Neuronal stem cell (in vitro differentiated cells): ENCODE data around the gene SRM.
A peak's percentile ranks its signal among the peaks of the same experiment; 100 is the strongest.
"Not testable (repeated sequence)": the region's sequence is repeated elsewhere in the genome, so short reads cannot be mapped to it uniquely, and the experiment has no call there.

Experiments used
- DNase-seq: peaks from one replicate; pipeline ENCODE4 v3.0.0-alpha.2; 2013; ENCODE audit warnings: low spot score
- H2AFZ ChIP-seq: one replicate; pipeline ENCODE4 v1.6.1; 2013; ENCODE audit warnings: mild to moderate bottlenecking, low read length, inconsistent platforms
- H2AK5ac ChIP-seq: 2 replicates; pipeline ENCODE4 v1.6.1; 2013; ENCODE audit warnings: low read depth, mild to moderate bottlenecking, inconsistent platforms, low read length, moderate library complexity, mixed read lengths
- H2BK120ac ChIP-seq: 2 replicates; pipeline ENCODE4 v1.6.1; 2013; ENCODE audit warnings: low read depth, mild to moderate bottlenecking, inconsistent platforms, low read length, moderate library complexity, mixed read lengths
- H2BK12ac ChIP-seq: one replicate; pipeline ENCODE4 v1.6.1; 2013; ENCODE audit warnings: low read length, inconsistent platforms
- H2BK15ac ChIP-seq: 2 replicates; pipeline ENCODE4 v1.6.1; 2013; ENCODE audit warnings: mild to moderate bottlenecking, low read length, inconsistent platforms, mixed read lengths
- H2BK5ac ChIP-seq: one replicate; pipeline ENCODE4 v1.6.1; 2013; ENCODE audit warnings: inconsistent platforms, mild to moderate bottlenecking, low read length, moderate library complexity
- H3K14ac ChIP-seq: one replicate; pipeline ENCODE4 v1.6.1; 2013; ENCODE audit warnings: low read length, inconsistent platforms
- H3K18ac ChIP-seq: 2 replicates; pipeline ENCODE4 v1.6.1; 2013; ENCODE audit warnings: low read length, inconsistent platforms
- H3K23ac ChIP-seq: 2 replicates; pipeline ENCODE4 v1.6.1; 2013; ENCODE audit warnings: low read depth, mild to moderate bottlenecking, mixed read lengths, low read length, inconsistent platforms; ENCODE audit not compliant: poor library complexity
- H3K27ac ChIP-seq: replicated peaks from 3 replicates; pipeline ENCODE4 v1.5.1; 2013; ENCODE audit warnings: low read length, inconsistent platforms
- H3K27me3 ChIP-seq, 3 experiments: 2 replicates each; pipeline ENCODE4 v1.6.1; 2013; ENCODE audit warnings: low read length in 3 of 3, mild to moderate bottlenecking in 2 of 3, inconsistent platforms in 1 of 3, low read depth in 1 of 3, mixed read lengths in 1 of 3, moderate library complexity in 1 of 3; ENCODE audit not compliant: control insufficient read depth in 3 of 3, insufficient read depth in 3 of 3
- H3K36me3 ChIP-seq, 2 donors: replicated peaks in 1 of 2; 2 replicates each; pipeline ENCODE4 v1.6.1; 2013; ENCODE audit warnings: low read length in 2 of 2; ENCODE audit not compliant: control insufficient read depth in 2 of 2, insufficient read depth in 2 of 2
- H3K4ac ChIP-seq: 2 replicates; pipeline ENCODE4 v1.6.1; 2013; ENCODE audit warnings: inconsistent platforms, mild to moderate bottlenecking, low read length, moderate library complexity
- H3K4me1 ChIP-seq, 2 donors: 1 replicate in 1 of 2; 2 replicates in 1 of 2; pipeline ENCODE4 v1.6.1; 2013; ENCODE audit warnings: low read length in 2 of 2, low read depth in 1 of 2; ENCODE audit not compliant: control insufficient read depth in 2 of 2, insufficient read depth in 1 of 2
- H3K4me2 ChIP-seq: one replicate; pipeline ENCODE4 v1.6.1; 2013; ENCODE audit warnings: mild to moderate bottlenecking, low read length, inconsistent platforms; ENCODE audit not compliant: insufficient read depth, poor library complexity, severe bottlenecking
- H3K4me3 ChIP-seq, 2 donors: 2 replicates each; pipeline ENCODE4 v1.5.1; 2013; ENCODE audit warnings: low read length in 2 of 2, mild to moderate bottlenecking in 2 of 2, inconsistent platforms in 1 of 2, moderate library complexity in 1 of 2
- H3K79me1 ChIP-seq: one replicate; pipeline ENCODE4 v1.6.1; 2013; ENCODE audit warnings: low read depth, mild to moderate bottlenecking, inconsistent platforms, low read length, moderate library complexity
- H3K9ac ChIP-seq: one replicate; pipeline ENCODE4 v1.6.1; 2013; ENCODE audit warnings: mild to moderate bottlenecking, low read depth, low read length, inconsistent platforms; ENCODE audit not compliant: poor library complexity
- H3K9me3 ChIP-seq, 2 donors: replicated peaks in 1 of 2; 2 replicates each; pipeline versions ENCODE3 to v1.6.1; 2013; ENCODE audit warnings: low read length in 2 of 2, mild to moderate bottlenecking in 2 of 2, inconsistent platforms in 1 of 2, low read depth in 1 of 2, mixed read lengths in 1 of 2, moderate library complexity in 1 of 2; ENCODE audit not compliant: control insufficient read depth in 2 of 2, insufficient read depth in 1 of 2
- H4K8ac ChIP-seq: one replicate; pipeline ENCODE4 v1.6.1; 2013; ENCODE audit warnings: low read depth, mild to moderate bottlenecking, inconsistent platforms, low read length, moderate library complexity
- H4K91ac ChIP-seq: one replicate; pipeline ENCODE4 v1.6.1; 2013; ENCODE audit warnings: low read length, low read depth, mild to moderate bottlenecking, inconsistent platforms; ENCODE audit not compliant: poor library complexity
- WGBS, 2 donors: extraction: QIAGEN DNeasy Blood & Tissue Kit; methylation state at CpG; one replicate each; pipeline ENCODE4 v1.1.7; 2013; ENCODE audit warnings: missing lambda C conversion rate in 2 of 2, mixed read lengths in 1 of 2; ENCODE audit not compliant: insufficient read length in 2 of 2, insufficient replicate concordance in 1 of 2; ENCODE audit errors: extremely low coverage in 2 of 2; 5-methylcytosine and 5-hydroxymethylcytosine counted together

The SRM gene

DNA sequence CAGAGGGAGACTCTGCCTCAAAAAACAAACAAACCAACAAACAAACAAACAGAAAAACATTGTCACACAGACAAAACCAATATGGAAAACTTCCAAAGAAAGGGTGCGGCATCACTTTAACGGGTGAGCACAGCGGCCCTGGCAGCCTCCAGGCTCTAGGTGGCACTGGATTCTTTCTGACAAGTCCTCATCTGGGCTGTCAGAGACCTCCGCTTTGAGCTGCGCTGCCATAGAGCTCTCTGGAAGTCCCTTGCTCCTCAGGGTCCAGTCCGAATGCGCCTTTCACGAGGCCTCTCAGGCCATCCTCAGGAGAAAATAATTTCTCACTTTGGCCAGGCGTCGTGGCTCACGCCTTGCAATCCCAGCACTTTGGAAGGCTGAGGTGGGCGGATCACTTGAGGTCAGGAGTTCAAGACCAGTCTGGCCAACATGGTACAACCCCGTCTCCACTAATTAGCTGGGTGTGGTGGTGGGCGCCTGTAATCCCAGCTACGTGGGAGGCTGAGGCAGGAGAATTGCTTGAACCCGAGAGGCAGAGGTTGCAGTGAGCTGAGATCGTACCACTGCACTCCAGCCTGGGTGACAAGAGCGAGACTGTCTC is 4.2 kb upstream of the SRM start:
- not testable (repeated sequence) for H3K4ac ChIP-seq, H3K18ac ChIP-seq, DNase-seq, H3K9me3 ChIP-seq, H2BK12ac ChIP-seq, H3K4me2 ChIP-seq, H3K27ac ChIP-seq, H2BK120ac ChIP-seq, H3K27me3 ChIP-seq, H3K4me3 ChIP-seq, H4K91ac ChIP-seq, H3K14ac ChIP-seq, H2AFZ ChIP-seq, H4K8ac ChIP-seq, H3K23ac ChIP-seq, H2BK15ac ChIP-seq, H2BK5ac ChIP-seq, H3K79me1 ChIP-seq, H3K4me1 ChIP-seq, H2AK5ac ChIP-seq
- no CpG with 5 or more reads among the region's 18 CpGs for WGBS, 2 donors
- peaks cover 25 to 61% of the 10 kb centered on the region in 2 donors for H3K36me3 ChIP-seq
- H3K9ac ChIP-seq, result peak overlapping the region; percentile 12

DNA sequence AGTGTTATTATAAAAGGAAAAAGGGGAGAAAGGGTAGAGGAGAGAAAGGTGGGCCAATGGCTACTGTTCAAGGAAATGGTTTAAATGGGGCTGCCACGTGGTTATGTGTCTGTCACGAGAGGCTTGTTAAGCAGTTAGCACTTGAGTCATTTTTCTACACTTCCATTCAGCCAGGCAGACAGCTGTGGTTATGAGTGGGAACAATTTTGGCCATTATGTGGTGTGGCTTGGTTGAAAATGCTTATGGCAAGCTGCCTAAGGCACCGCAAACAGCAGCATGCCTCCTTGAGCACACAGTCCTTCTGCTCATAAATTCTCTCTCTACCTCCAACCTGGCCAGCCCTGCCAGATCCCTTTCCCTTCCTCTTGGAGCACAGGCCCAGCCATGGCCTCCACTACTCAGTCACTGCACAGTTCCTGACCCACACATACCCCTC is 3.2 kb upstream of the SRM start:
- Histone ChIP-seq H3K9ac (peak overlapping the region; percentile 1), H4K91ac (no peak overlapping the region), H2BK12ac (no peak overlapping the region), H3K4me3 (no peak overlapping the region), H2AK5ac (no peak overlapping the region), H3K14ac (no peak overlapping the region), H3K27me3 (no peaks in the 10 kb centered on the region), H3K4me1 (peaks cover 10 to 12% of the 10 kb centered on the region in 2 donors), H2BK15ac (no peak overlapping the region), H2BK5ac (no peak overlapping the region), H4K8ac (no peak overlapping the region), H3K4me2 (no peak overlapping the region), H2BK120ac (no peak overlapping the region), H3K18ac (no peak overlapping the region), H3K36me3 (peaks cover 17 to 58% of the 10 kb centered on the region in 2 donors), H3K27ac (no peak overlapping the region), H3K23ac (no peak overlapping the region), H3K4ac (no peak overlapping the region), H3K79me1 (peaks cover 4% of the 10 kb centered on the region), H3K9me3 (peaks cover 0 to 5% of the 10 kb centered on the region in 2 donors), H2AFZ (no peak overlapping the region)
- WGBS, 2 donors, result no CpG with 5 or more reads among the region's 3 CpGs
- no peak for DNase-seq

DNA sequence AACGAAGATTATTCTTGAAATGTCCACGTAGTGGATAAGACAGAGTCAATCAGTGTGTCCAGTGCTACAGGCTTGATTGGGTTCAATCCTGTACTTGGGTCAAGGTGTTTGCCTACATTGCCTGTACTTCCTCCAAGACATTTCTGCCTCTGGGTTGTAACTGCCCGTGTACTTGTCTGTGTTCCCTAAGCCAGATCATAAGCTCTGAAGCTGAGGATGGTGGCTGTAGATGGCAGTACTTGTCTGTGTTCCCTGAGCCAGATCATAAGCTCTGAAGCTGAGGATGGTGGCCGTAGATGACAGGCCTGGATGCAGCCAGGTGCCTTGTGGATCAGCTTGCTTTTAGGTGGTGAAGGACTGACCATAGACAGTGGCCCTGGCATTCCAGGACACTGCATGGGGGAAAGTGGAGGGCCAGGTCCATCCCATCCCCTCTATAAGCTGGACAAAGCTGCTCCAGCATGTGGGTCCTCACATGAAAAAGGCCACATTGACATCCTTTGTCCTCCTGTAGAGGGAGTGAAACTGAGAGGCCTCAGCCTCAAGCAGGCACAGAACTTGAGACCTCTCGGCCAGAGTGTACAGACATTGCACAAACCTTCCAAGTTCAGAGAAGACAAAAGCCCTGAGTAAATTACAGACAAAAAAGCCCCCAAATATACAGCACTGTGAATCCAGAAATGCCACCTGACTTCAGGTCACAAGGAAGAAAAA is 2.0 kb upstream of the SRM start:
- Histone ChIP-seq H3K14ac (no peak overlapping the region), H3K23ac (no peak overlapping the region), H3K9me3 (peaks cover 0 to 5% of the 10 kb centered on the region in 2 donors), H4K91ac (no peak overlapping the region), H3K4ac (no peak overlapping the region), H2BK15ac (no peak overlapping the region), H4K8ac (no peak overlapping the region), H2BK5ac (no peak overlapping the region), H2AK5ac (no peak overlapping the region), H2AFZ (no peak overlapping the region), H3K4me2 (no peak overlapping the region), H3K4me3 (no peak overlapping the region), H3K18ac (no peak overlapping the region), H3K27me3 (no peaks in the 10 kb centered on the region), H3K4me1 (peaks cover 10 to 12% of the 10 kb centered on the region in 2 donors), H3K79me1 (peaks cover 4% of the 10 kb centered on the region), H3K9ac (no peak overlapping the region), H2BK120ac (no peak overlapping the region), H3K27ac (no peak overlapping the region), H3K36me3 (peaks cover 14 to 62% of the 10 kb centered on the region in 2 donors), H2BK12ac (no peak overlapping the region)
- no peak for DNase-seq
- WGBS, 2 donors, result no CpG with 5 or more reads among the region's 5 CpGs

DNA sequence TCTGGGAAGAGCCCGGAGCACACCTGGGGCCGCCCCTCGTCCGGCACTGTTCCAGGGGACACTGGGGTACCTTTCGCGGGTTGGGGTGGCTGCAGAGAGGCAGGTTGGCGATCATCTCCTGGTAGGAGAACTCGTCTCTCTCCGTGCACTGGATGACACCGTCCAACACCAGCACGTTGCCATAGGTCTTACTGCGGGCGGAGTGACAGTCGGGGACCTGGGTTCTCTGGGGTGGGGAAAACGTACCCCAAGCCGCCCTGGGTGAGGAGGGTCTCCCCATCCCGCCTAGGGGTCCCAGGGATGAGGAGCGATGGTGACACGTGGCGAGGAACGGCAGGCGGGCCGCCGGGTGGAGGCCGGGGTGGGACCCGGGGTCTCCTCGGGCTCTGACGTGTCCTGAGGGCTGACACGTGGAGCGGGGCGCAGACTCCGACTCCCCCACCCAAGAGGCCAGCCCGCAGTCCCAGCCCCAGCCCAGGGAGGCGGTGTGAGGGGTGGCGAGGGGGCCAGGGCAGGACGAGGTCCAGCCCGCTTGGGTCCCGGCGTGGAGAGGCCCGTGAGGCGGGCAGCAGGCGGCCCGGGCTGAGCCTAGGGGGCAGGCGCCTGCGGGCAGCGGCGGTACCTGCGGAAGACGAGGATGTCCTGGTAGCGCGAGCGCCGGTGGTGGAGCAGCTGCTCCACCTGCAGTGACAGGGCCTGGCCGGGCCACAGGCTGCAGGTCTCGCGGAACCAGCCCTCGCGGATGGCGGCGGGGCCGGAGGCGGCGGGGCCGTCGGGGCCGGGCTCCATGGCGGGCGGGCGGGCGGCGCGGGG is 457 bp downstream of the SRM start:
- no peaks in the 10 kb centered on the region for H3K9me3 ChIP-seq
- DNase-seq, result no peak
- peak overlapping the region; percentile 93 for H2AFZ ChIP-seq
- peak overlapping the region; percentile 87 for H2AK5ac ChIP-seq
- WGBS, 2 donors, result no CpG with 5 or more reads among the region's 72 CpGs
- peak overlapping the region; percentile 57 for H4K8ac ChIP-seq
- H3K4me3 ChIP-seq, result peak overlapping the region; percentile 93 to 99
- H2BK5ac ChIP-seq, result peak overlapping the region; percentile 29
- H3K36me3 ChIP-seq, result peaks cover 10 to 60% of the 10 kb centered on the region in 2 donors
- H2BK12ac ChIP-seq, result no peak overlapping the region
- peak overlapping the region; percentile 56 for H3K4ac ChIP-seq
- no peak overlapping the region for H3K27ac ChIP-seq
- H2BK120ac ChIP-seq, result no peak overlapping the region
- H3K18ac ChIP-seq, result peak overlapping the region; percentile 97
- no peaks in the 10 kb centered on the region for H3K27me3 ChIP-seq
- H3K9ac ChIP-seq, result peak overlapping the region; percentile 91
- no peak overlapping the region for H2BK15ac ChIP-seq
- H3K79me1 ChIP-seq, result peaks cover 4% of the 10 kb centered on the region
- peak overlapping the region; percentile 90 for H4K91ac ChIP-seq
- H3K4me2 ChIP-seq, result peak overlapping the region; percentile 98
- H3K4me1 ChIP-seq, result peaks cover 10 to 12% of the 10 kb centered on the region in 2 donors
- peak overlapping the region; percentile 82 for H3K23ac ChIP-seq
- peak overlapping the region; percentile 86 for H3K14ac ChIP-seq
